Measurements from ENCODE around the gene NRXN2.
"Not testable (repeated sequence)": the region's sequence is repeated elsewhere in the genome, so short reads cannot be mapped to it uniquely, and the experiment has no call there.

The NRXN2 gene

DNA sequence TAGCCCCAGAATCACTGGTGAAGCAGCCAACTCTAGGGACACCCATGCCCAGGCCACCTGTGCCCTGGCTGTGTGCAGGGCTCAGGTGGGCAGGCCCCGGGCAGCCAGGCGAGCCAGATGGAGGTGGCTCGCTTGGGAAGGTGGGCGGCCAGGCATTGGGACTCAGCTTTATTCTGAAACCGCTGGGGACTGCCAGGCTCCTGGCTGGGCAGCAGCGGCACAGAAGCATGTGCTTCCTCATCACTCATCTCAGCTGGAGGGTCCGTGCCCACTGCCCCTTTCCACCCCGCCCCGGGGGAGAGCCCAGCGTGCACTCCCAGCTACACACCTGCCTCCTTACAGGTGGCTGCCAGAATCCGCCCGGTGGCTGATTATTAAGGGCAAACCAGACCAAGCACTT is 159.0 kb downstream of the NRXN2 start:
- no peak for DNase-seq (ENCODE audit: low read depth)

DNA sequence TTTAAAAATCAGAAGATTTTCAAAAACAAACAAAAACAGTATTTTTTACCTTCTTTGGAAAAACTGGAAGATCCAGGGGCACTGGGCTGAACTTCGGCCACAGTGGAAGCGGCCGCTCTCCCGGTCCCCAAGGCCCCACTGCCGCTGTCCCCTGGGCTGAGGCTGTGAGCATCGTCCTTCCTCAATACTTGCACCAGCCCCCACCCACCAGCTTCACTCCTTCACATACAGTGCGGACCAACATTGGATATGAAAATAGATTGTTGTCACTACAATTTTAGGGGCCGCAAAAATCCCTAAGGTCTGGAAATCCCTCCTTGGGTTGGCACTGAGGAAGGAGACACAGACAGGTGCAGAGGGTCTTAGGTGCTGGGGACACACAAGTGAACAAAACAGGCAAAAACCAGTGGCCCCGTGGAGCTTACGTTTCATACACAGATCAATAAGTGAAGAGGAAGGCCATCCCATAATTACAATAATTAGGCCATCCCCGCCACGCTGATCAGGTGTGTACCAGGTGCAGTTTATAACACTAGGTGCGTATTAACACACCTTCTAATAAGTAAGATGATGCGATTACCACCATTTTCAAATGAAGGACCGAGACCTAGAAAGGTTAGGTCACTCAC is 160.2 kb downstream of the NRXN2 start:
- no peak for DNase-seq (ENCODE audit: low read depth)

DNA sequence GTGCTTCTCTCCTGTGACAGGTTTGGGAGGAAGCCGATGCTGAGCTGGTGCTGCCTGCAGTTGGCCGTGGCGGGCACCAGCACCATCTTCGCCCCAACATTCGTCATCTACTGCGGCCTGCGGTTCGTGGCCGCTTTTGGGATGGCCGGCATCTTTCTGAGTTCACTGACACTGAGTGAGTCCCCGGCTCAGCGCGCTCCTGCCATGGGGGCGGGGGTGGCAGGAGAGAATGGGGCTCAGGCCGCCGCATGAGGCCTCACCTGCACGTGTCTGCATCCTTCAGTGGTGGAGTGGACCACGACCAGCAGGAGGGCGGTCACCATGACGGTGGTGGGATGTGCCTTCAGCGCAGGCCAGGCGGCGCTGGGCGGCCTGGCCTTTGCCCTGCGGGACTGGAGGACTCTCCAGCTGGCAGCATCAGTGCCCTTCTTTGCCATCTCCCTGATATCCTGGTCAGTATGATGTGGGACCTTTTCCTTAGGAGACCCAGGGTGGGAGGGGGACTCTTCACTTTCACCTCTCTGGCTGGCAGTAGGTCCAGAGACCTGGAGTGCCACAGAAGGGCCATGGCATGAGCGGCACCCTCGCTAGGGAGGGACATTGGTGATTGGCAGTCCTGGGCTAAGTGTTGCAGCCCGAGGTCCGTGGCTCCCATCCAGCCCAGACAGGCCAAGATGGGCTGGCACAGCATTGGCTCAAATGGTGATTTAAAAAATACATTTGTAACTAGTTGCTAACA is 160.8 kb downstream of the NRXN2 start:
- no peak for DNase-seq (ENCODE audit: low read depth)

DNA sequence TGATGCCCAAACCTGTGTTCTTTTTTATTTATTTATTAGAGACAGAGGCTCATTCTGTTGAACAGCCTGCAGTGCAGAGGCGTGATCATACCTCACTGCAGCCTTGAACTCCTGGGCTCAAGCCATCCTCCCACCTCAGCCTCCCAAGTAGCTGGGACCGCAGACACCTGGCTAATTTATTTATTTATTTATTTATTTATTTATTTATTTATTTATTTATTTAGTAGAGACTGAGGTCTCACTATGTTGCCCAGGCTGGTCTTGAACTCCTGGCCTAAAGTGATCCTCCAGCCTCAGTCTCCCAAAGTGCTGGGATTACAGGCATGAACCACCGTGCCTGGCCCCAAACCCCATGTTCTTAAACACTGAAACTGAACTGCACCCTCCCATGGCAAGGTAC is 161.6 kb downstream of the NRXN2 start:
- not testable (repeated sequence) for DNase-seq (ENCODE audit: low read depth)

DNA sequence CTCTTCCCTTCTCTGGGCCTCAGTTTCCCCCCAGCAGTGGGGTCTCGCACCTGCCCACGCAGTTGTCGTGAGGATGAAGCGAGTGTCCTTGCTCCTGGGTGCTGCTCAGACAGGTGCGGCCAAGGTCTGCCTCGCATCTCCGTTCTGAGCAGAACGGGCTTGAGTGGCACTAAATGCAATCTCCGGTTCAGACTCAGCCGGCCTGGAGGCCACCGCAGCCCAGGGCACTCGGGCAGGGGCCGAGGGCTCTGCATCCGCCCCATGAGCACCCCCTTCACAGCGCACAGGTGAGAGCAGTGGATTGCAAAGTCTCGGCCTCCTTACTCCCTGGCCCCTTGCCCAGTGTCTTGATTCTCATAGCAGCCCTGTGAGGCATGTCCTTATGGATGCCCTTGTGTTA is 162.1 kb downstream of the NRXN2 start:
- DNase-seq (ENCODE audit: low read depth) = no peak

DNA sequence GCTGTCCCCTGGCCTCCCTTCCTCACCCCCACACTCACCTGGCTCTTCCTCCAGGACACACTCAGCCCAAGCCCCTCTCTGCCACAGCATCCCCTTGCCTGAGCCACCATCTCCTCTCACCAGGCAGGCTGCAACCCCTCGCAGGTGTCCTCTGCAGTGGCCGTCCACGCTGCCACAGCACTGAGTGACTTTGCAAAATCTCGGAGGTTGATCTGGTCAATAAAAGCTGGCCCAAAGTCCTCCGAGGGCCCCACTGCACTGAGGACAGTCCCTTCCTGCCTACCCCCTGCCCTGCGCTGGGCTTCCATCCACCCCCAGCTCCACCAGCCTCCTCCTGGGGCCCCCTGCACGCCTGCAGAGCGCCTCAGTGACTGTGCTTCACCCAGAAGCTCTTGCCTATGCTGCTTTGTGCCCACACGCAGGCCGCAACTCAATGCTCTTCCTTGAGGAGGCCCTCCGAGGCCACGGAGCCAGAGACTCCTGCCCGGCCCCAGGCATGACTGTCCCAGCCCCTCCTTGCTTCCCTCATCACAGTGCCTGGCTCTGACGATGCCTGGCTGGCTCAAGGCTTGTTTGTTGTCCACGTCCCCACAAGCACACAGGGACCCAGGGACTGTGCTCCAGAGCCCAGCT is 162.7 kb downstream of the NRXN2 start:
- no peak for DNase-seq (ENCODE audit: low read depth)

DNA sequence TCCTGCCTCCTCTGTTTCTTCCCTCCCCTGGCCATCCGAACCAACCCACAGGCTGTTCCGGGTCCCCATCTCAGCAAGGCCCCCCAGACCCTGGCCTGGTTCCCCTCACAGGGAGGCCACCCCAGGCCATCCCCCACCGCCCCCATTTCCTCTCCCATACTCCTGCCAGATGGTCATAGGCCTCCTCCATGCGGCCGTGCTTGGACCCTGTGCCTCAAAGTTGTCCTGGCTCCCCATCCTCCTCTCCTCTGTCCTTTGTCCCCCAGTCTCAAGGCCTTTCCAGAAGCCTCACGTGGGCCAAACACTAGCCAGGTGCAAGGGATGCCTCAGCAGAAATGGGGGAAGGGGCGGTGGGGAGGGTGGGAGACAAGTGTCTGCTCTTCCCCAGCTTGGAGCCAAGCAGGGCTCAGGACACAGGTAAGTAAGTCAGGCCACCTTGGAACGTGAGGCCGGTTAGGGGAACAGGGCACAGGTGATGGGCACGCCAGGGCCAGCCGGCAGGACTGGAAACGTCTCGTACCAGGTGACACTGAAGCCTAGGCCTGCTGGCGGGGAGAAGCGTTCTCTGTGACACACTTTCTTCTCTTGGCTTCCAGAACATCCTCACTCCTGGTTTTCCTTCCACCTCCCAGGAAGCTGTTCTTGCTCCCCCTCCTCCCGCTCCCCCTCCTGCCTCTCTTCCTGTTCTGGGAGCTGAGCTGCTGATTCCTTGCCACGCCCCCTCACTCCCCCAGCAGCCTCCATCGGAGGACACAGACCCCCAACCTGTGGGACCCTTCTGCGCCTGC is 163.5 kb downstream of the NRXN2 start:
- DNase-seq (ENCODE audit: low read depth) = no peak

DNA sequence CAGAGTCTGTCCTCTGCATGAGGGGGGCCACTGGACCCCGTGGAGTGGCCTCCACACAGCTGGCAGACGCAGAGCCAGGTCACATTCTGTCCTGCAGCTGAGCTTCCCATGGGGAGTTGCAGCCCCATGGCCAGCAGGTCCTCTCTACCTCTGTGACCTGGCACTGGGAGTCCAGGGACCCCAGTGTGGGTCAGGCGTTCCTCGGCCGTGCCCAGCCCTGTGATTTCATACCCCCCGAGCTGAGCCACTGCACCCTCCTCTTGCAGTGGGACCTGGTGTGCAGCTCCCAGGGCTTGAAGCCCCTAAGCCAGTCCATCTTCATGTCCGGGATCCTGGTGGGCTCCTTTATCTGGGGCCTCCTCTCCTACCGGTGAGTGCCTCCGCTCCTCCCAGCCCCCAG is 164.1 kb downstream of the NRXN2 start:
- DNase-seq (ENCODE audit: low read depth) = no peak

DNA sequence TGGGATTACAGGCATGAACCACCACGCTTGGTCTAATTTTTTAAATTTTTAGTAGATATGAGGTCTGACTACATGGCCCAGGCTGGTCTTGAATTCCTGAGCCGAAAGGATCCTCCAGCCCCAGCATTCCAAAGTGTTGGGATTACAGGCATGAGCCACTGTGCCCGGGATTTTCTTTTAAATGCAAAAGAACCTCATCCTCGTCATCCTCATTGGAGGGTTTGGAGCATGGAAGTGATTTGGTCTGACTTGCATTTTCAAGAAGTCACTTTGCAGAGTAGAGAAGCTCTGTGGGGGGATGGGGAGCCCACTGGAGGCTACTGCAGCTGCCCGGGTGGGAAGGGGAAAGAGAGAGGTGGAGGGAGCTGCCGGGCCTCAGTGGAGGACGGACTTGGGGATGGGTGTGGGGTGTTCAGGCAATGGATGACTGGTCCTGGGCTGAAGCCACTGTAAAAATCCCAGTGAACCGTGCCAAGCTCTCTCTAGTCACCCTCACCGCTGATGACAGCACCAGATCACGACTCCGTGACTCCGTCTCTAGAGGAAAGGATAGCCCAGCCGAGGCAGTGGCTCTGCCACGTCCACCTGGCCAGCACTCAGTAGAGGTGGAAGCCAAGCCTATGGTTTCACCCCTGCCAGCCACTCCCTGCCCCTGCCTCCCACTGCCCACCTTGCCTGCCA is 164.8 kb downstream of the NRXN2 start:
- no peak for DNase-seq (ENCODE audit: low read depth)

DNA sequence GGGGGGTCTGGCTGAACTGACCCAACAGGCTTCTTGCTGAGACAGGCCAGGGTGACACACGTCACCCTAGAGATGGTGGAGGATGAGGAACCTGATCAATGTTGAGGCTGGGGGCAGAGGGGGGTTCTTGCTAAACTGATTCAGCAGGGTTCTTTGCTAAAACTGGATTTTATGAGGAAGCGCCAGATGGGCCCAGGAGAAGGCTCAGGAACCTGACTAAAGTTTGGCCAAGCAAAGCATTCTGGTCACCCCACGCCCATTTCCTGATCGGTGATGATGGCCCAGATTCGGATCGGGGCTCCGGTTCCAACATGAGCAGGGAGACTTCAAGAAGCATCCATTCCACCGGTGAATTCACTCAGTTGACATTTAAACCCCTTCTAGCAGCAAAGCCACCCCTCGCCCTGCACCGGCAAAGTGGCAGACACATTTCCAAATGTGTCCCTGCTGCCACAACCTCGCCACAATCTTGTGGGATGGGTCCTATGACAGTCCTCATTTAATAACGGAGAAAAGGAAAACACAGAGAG is 166.2 kb downstream of the NRXN2 start:
- DNase-seq (ENCODE audit: low read depth) = no peak
